ENCODE data around the gene ZNF839. TPM values are rescaled to one million over a fixed set of nuclear protein-coding genes. Genes with fewer than 3 reads are reported as not detected.
"Not testable (repeated sequence)": the region's sequence is repeated elsewhere in the genome, so short reads cannot be mapped to it uniquely, and the experiment has no call there.

Gene ZNF839
- total RNA-seq, 1 donor from 2014 or later = 10.2 TPM

- DNase-seq (ENCODE audit: low spot score) = no peak
- intact Hi-C loops (cut with DNase I) = no loop called here
Measured at GRCh38 chr14:102333390-102333789, 13.8 kb downstream of the ZNF839 start.

GRCh38 chr14:102333795-102334705, 14.5 kb downstream of the ZNF839 start:
- intact Hi-C loops (cut with DNase I) = no loop called here
- DNase-seq (ENCODE audit: low spot score) = no peak

GRCh38 chr14:102335163-102335562, 15.6 kb downstream of the ZNF839 start:
- no peak for DNase-seq (ENCODE audit: low spot score)
- intact Hi-C loops (cut with DNase I) = no loop called here

- DNase-seq (ENCODE audit: low spot score) = no peak
- intact Hi-C loops (cut with DNase I) = no loop called here
Measured at GRCh38 chr14:102338724-102339123, 19.2 kb downstream of the ZNF839 start.

GRCh38 chr14:102341566-102341965, 22.0 kb downstream of the ZNF839 start:
- intact Hi-C loops (cut with DNase I) = no loop called here
- DNase-seq (ENCODE audit: low spot score) = no peak

- intact Hi-C loops (cut with DNase I) = no loop called here
- no peak for DNase-seq (ENCODE audit: low spot score)
Measured at GRCh38 chr14:102342238-102342637, 22.7 kb downstream of the ZNF839 start.

GRCh38 chr14:102344084-102344483, 24.5 kb downstream of the ZNF839 start:
- no peak for DNase-seq (ENCODE audit: low spot score)
- intact Hi-C loops (cut with DNase I) = no loop called here

- DNase-seq (ENCODE audit: low spot score) = no peak
- intact Hi-C loops (cut with DNase I) = no loop called here
Measured at GRCh38 chr14:102344485-102344884, 24.9 kb downstream of the ZNF839 start.

- intact Hi-C loops (cut with DNase I) = no loop called here
- DNase-seq (ENCODE audit: low spot score) = no peak
Measured at GRCh38 chr14:102345232-102345631, 25.7 kb downstream of the ZNF839 start.

GRCh38 chr14:102346645-102347044, 27.1 kb downstream of the ZNF839 start:
- DNase-seq (ENCODE audit: low spot score) = no peak
- intact Hi-C loops (cut with DNase I) = no loop called here

- intact Hi-C loops (cut with DNase I) = no loop called here
- DNase-seq (ENCODE audit: low spot score) = no peak
Measured at GRCh38 chr14:102348376-102348775, 28.8 kb downstream of the ZNF839 start.

- DNase-seq (ENCODE audit: low spot score) = peak; percentile 81
- intact Hi-C loops (cut with DNase I) = no loop called here
Measured at GRCh38 chr14:102351023-102351422, 31.5 kb downstream of the ZNF839 start.

GRCh38 chr14:102351593-102351992, 32.0 kb downstream of the ZNF839 start:
- DNase-seq (ENCODE audit: low spot score); intact Hi-C loops (cut with DNase I): not testable (repeated sequence)

- intact Hi-C loops (cut with DNase I) = no loop called here
- no peak for DNase-seq (ENCODE audit: low spot score)
Measured at GRCh38 chr14:102352213-102352612, 32.7 kb downstream of the ZNF839 start.

- intact Hi-C loops (cut with DNase I) = no loop called here
- DNase-seq (ENCODE audit: low spot score) = no peak
Measured at GRCh38 chr14:102353126-102353619, 33.6 kb downstream of the ZNF839 start.

GRCh38 chr14:102356280-102356679, 36.7 kb downstream of the ZNF839 start:
- no peak for DNase-seq (ENCODE audit: low spot score)
- intact Hi-C loops (cut with DNase I) = no loop called here

GRCh38 chr14:102359341-102359740, 39.8 kb downstream of the ZNF839 start:
- DNase-seq (ENCODE audit: low spot score) = no peak
- intact Hi-C loops (cut with DNase I) = no loop called here

GRCh38 chr14:102360388-102360787, 40.8 kb downstream of the ZNF839 start:
- intact Hi-C loops (cut with DNase I) = loop anchor here (5.0 kb wide), 1 partner anchor 38 kb away; no protein-coding TSS in a partner anchor
- no peak for DNase-seq (ENCODE audit: low spot score)

- intact Hi-C loops (cut with DNase I) = loop anchor here (5.0 kb wide), 1 partner anchor 40 kb away; no protein-coding TSS in a partner anchor
- DNase-seq (ENCODE audit: low spot score) = no peak
Measured at GRCh38 chr14:102362084-102362483, 42.5 kb downstream of the ZNF839 start.

- intact Hi-C loops (cut with DNase I) = loop anchor here (5.0 kb wide), 1 partner anchor 40 kb away; no protein-coding TSS in a partner anchor
- peak; percentile 100 for DNase-seq (ENCODE audit: low spot score)
Measured at GRCh38 chr14:102362545-102363181, 43.1 kb downstream of the ZNF839 start, which contains the start of the genes CINP and TECPR2. Gene CINP, minus strand, starts transcription at chr14:102362890. Its CDS starts 39 bp downstream, at chr14:102362851. Gene TECPR2, plus strand, starts transcription at chr14:102362941. Its CDS starts 13,781 bp downstream, at chr14:102376722.

Data from cardiac septum (tissue), 1 donor.